ENCODE data around the gene ZNF780A.
"Not testable (repeated sequence)": the region's sequence is repeated elsewhere in the genome, so short reads cannot be mapped to it uniquely, and the experiment has no call there.

The ZNF780A gene

DNA sequence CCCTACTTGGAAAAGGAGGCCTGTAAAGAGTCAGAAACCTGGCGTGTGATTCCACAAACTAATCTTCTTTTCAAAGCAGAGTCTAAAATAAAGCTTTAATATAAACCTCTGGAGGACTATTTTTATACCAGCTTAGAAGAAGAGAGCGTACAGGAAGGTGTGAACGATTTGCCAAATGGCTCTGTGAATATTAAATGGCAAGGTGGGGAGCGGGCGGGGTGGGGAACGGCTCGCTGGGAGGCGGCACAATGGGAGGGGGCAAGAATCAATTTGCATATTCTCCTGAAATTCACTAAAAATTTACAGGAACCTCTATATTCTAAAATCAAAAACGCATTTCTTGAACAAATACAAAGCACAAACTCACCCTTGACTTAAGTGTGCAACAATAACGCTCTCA is 35.7 kb downstream of the ZNF780A start:
- no peak for ATAC-seq
- no peak for TF ChIP-seq GLIS3 (CRISPR knock-in tag; IDR thresholded peaks at IDR 0.05)
- TF ChIP-seq, protein P1, sequence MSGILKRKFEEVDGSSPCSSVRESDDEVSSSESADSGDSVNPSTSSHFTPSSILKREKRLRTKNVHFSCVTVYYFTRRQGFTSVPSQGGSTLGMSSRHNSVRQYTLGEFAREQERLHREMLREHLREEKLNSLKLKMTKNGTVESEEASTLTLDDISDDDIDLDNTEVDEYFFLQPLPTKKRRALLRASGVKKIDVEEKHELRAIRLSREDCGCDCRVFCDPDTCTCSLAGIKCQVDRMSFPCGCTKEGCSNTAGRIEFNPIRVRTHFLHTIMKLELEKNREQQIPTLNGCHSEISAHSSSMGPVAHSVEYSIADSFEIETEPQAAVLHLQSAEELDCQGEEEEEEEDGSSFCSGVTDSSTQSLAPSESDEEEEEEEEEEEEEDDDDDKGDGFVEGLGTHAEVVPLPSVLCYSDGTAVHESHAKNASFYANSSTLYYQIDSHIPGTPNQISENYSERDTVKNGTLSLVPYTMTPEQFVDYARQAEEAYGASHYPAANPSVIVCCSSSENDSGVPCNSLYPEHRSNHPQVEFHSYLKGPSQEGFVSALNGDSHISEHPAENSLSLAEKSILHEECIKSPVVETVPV (CRISPR knock-in tag; IDR thresholded peaks at IDR 0.05): no peak
- TF ChIP-seq ZC3H10 (CRISPR knock-in tag; IDR thresholded peaks at IDR 0.05): no peak
- TF ChIP-seq, protein P2, sequence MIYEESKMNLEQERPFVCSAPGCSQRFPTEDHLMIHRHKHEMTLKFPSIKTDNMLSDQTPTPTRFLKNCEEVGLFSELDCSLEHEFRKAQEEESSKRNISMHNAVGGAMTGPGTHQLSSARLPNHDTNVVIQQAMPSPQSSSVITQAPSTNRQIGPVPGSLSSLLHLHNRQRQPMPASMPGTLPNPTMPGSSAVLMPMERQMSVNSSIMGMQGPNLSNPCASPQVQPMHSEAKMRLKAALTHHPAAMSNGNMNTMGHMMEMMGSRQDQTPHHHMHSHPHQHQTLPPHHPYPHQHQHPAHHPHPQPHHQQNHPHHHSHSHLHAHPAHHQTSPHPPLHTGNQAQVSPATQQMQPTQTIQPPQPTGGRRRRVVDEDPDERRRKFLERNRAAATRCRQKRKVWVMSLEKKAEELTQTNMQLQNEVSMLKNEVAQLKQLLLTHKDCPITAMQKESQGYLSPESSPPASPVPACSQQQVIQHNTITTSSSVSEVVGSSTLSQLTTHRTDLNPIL (CRISPR knock-in tag; IDR thresholded peaks at IDR 0.05; ENCODE audit: low read depth): no peak
- no peak for TF ChIP-seq ZFP3 (CRISPR knock-in tag; IDR thresholded peaks at IDR 0.05)
- no peak for TF ChIP-seq ZNF8 (CRISPR knock-in tag; IDR thresholded peaks at IDR 0.05)
- TF ChIP-seq SNAI2 (CRISPR knock-in tag; IDR thresholded peaks at IDR 0.05): no peak
- no peak for TF ChIP-seq RARB (CRISPR knock-in tag; IDR thresholded peaks at IDR 0.05)
- no peak for TF ChIP-seq OSR1 (CRISPR knock-in tag; IDR thresholded peaks at IDR 0.05)
- TF ChIP-seq ZFP30 (CRISPR knock-in tag; IDR thresholded peaks at IDR 0.05): no peak
- TF ChIP-seq, protein P3, sequence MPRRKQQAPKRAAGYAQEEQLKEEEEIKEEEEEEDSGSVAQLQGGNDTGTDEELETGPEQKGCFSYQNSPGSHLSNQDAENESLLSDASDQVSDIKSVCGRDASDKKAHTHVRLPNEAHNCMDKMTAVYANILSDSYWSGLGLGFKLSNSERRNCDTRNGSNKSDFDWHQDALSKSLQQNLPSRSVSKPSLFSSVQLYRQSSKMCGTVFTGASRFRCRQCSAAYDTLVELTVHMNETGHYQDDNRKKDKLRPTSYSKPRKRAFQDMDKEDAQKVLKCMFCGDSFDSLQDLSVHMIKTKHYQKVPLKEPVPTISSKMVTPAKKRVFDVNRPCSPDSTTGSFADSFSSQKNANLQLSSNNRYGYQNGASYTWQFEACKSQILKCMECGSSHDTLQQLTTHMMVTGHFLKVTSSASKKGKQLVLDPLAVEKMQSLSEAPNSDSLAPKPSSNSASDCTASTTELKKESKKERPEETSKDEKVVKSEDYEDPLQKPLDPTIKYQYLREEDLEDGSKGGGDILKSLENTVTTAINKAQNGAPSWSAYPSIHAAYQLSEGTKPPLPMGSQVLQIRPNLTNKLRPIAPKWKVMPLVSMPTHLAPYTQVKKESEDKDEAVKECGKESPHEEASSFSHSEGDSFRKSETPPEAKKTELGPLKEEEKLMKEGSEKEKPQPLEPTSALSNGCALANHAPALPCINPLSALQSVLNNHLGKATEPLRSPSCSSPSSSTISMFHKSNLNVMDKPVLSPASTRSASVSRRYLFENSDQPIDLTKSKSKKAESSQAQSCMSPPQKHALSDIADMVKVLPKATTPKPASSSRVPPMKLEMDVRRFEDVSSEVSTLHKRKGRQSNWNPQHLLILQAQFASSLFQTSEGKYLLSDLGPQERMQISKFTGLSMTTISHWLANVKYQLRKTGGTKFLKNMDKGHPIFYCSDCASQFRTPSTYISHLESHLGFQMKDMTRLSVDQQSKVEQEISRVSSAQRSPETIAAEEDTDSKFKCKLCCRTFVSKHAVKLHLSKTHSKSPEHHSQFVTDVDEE (CRISPR knock-in tag; IDR thresholded peaks at IDR 0.05): no peak
- no peak for TF ChIP-seq CSDC2 (CRISPR knock-in tag; IDR thresholded peaks at IDR 0.05)
- no peak for TF ChIP-seq ZNF70 (CRISPR knock-in tag; IDR thresholded peaks at IDR 0.05)

DNA sequence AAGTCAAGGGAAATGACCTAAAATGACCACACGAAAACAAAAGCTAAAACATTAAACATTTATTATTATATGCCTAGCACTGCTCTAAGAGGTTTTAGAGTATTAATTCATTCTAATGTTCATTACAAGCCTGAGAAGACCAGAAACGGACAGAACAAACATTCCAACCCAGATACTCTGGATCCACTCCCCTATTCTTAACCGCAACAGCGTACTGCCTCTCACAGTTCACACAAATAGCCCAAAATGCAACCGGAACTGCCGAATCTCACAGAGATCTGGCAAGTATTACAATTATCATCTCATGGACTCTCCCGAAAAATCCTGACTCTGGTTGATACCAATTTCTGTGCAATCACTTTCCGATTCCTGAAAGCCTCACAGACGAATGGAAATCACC is 36.1 kb downstream of the ZNF780A start:
- ATAC-seq: no peak
- TF ChIP-seq TOX (CRISPR knock-in tag; IDR thresholded peaks at IDR 0.05; ENCODE audit: borderline replicate concordance) (no peak), ISL1 (CRISPR knock-in tag; IDR thresholded peaks at IDR 0.05) (no peak), CSDC2 (CRISPR knock-in tag; IDR thresholded peaks at IDR 0.05) (no peak), SNAI2 (CRISPR knock-in tag; IDR thresholded peaks at IDR 0.05) (no peak), GLIS3 (CRISPR knock-in tag; IDR thresholded peaks at IDR 0.05) (no peak), PPARA (CRISPR knock-in tag; IDR thresholded peaks at IDR 0.05; ENCODE audit: borderline replicate concordance) (no peak)
- TF ChIP-seq, protein P4, sequence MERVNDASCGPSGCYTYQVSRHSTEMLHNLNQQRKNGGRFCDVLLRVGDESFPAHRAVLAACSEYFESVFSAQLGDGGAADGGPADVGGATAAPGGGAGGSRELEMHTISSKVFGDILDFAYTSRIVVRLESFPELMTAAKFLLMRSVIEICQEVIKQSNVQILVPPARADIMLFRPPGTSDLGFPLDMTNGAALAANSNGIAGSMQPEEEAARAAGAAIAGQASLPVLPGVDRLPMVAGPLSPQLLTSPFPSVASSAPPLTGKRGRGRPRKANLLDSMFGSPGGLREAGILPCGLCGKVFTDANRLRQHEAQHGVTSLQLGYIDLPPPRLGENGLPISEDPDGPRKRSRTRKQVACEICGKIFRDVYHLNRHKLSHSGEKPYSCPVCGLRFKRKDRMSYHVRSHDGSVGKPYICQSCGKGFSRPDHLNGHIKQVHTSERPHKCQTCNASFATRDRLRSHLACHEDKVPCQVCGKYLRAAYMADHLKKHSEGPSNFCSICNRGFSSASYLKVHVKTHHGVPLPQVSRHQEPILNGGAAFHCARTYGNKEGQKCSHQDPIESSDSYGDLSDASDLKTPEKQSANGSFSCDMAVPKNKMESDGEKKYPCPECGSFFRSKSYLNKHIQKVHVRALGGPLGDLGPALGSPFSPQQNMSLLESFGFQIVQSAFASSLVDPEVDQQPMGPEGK (CRISPR knock-in tag; IDR thresholded peaks at IDR 0.05; ENCODE audit: borderline replicate concordance): no peak

DNA sequence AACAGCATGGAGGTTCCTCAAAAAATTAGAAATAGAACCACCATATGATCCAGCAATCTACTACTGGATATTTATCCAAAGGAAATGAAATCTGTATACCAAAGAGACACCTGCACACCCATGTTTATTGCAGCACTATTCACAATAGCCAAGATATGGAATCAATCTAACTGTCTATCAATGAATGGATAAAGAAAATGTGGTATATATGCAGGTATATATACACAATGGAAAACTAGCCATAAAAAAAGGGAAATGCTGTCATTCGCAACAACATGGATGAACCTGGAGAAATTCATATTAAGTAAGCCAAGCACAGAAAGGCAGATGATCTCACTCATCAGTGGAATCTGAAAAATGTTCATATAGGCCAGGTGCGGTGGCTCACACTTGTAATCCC is 37.3 kb downstream of the ZNF780A start:
- TF ChIP-seq ZC3H10 (CRISPR knock-in tag; IDR thresholded peaks at IDR 0.05) (no peak), ISL1 (CRISPR knock-in tag; IDR thresholded peaks at IDR 0.05) (no peak), CSDC2 (CRISPR knock-in tag; IDR thresholded peaks at IDR 0.05) (no peak)
- TF ChIP-seq, protein P2 (CRISPR knock-in tag; IDR thresholded peaks at IDR 0.05; ENCODE audit: low read depth): no peak
- ATAC-seq: no peak

DNA sequence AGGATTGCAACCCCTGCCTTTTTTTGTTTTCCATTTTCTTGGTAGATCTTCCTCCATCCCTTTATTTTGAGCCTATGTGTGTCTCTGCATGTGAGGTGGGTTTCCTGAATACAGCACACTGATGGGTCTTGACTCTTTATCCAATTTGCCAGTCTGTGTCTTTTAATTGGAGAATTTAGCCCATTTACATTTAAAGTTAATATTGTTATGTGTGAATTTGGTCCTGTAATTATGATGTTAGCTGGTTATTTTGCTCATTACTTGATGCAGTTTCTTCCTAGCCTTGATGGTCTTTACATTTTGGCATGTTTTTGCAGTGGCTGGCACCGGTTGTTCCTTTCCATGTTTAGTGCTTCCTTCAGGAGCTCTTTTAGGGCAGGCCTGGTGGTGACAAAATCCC is 49.0 kb downstream of the ZNF780A start:
- ATAC-seq: not testable (repeated sequence)

DNA sequence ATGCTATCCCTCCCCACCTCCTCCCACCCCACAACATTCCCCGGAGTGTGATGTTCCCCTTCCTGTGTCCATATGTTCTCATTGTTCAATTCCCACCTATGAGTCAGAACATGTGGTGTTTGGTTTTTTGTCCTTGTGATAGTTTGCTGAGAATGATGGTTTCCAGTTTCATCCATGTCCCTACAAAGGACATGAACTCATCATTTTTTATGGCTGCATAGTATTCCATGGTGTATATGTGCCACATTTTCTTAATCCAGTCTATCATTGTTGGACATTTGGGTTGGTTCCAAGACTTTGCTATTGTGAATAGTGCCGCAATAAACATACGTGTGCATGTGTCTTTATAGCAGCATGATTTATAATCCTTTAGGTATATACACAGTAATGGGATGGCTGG is 52.7 kb downstream of the ZNF780A start:
- not testable (repeated sequence) for ATAC-seq

Data from SK-N-SH treated with all-trans-retinoic acid at 6 μM for 48 hours (cell line).